SW 1271 (cell line): Measurements from ENCODE around the gene TGFB1I1.
A peak's percentile ranks its signal among the peaks of the same experiment; 100 is the strongest.
"Not testable (repeated sequence)": the region's sequence is repeated elsewhere in the genome, so short reads cannot be mapped to it uniquely, and the experiment has no call there.

Experiments
- DNase-seq, 2 experiments: peaks; one replicate each; lab custom pipeline; 2025; lab: John Stamatoyannopoulos, UW

The TGFB1I1 gene

GRCh38 chr16:31471875-31472708, at the start of gene TGFB1I1:
TSS of gene TGFB1I1 (plus strand) at chr16:31472152. CDS start at chr16:31472189, 37 bp downstream.
- DNase-seq, result peak in 1 of 2 experiments; percentile 25

- no peak for DNase-seq
Observed at GRCh38 chr16:31423241-31423640, 48.7 kb upstream of the TGFB1I1 start.

GRCh38 chr16:31423801-31424200, 48.2 kb upstream of the TGFB1I1 start:
- no peak for DNase-seq

GRCh38 chr16:31427441-31428278, 44.3 kb upstream of the TGFB1I1 start:
- DNase-seq, result peak in 1 of 2 experiments; percentile 41

- no peak for DNase-seq
Observed at GRCh38 chr16:31428279-31428597, 43.7 kb upstream of the TGFB1I1 start, which contains the start of gene COX6A2. TSS of gene COX6A2 (minus strand) at chr16:31428360. CDS start at chr16:31428325, 35 bp downstream.

- no peak for DNase-seq
Observed at GRCh38 chr16:31428638-31429247, 43.2 kb upstream of the TGFB1I1 start.

- DNase-seq, result no peak
Observed at GRCh38 chr16:31429314-31429713, 42.6 kb upstream of the TGFB1I1 start.

- DNase-seq, result no peak
Observed at GRCh38 chr16:31429796-31430195, 42.2 kb upstream of the TGFB1I1 start.

- no peak for DNase-seq
Observed at GRCh38 chr16:31430380-31431052, 41.4 kb upstream of the TGFB1I1 start.

GRCh38 chr16:31435341-31436220, 36.4 kb upstream of the TGFB1I1 start:
- no peak for DNase-seq

- no peak for DNase-seq
Observed at GRCh38 chr16:31436221-31437045, 35.5 kb upstream of the TGFB1I1 start.

- DNase-seq, result no peak
Observed at GRCh38 chr16:31438414-31438813, 33.5 kb upstream of the TGFB1I1 start.

- DNase-seq, result not testable (repeated sequence)
Observed at GRCh38 chr16:31439023-31439422, 32.9 kb upstream of the TGFB1I1 start.

- DNase-seq, result no peak
Observed at GRCh38 chr16:31439519-31439918, 32.4 kb upstream of the TGFB1I1 start.

- DNase-seq, result no peak
Observed at GRCh38 chr16:31440516-31441184, 31.3 kb upstream of the TGFB1I1 start.

- DNase-seq, result no peak
Observed at GRCh38 chr16:31441956-31442355, 30.0 kb upstream of the TGFB1I1 start.

GRCh38 chr16:31445931-31446330, 26.0 kb upstream of the TGFB1I1 start:
- DNase-seq, result not testable (repeated sequence)

- DNase-seq, result no peak
Observed at GRCh38 chr16:31451201-31451600, 20.8 kb upstream of the TGFB1I1 start.

- DNase-seq, result peak; percentile 37 to 81
Observed at GRCh38 chr16:31451681-31452351, 20.1 kb upstream of the TGFB1I1 start.
